ENCODE results near the gene GAS6.

Gene GAS6

GRCh38 chr13:113818700-113819295 is 45.1 kb downstream of the GAS6 start:
- no peak for ATAC-seq

GRCh38 chr13:113817860-113818691 is 45.8 kb downstream of the GAS6 start:
- ATAC-seq: no peak

- ATAC-seq: peak; percentile 75 to 87
Measured at GRCh38 chr13:113816946-113817859, 46.7 kb downstream of the GAS6 start.

- ATAC-seq: no peak
Measured at GRCh38 chr13:113816254-113816929, 47.5 kb downstream of the GAS6 start.

DNA sequence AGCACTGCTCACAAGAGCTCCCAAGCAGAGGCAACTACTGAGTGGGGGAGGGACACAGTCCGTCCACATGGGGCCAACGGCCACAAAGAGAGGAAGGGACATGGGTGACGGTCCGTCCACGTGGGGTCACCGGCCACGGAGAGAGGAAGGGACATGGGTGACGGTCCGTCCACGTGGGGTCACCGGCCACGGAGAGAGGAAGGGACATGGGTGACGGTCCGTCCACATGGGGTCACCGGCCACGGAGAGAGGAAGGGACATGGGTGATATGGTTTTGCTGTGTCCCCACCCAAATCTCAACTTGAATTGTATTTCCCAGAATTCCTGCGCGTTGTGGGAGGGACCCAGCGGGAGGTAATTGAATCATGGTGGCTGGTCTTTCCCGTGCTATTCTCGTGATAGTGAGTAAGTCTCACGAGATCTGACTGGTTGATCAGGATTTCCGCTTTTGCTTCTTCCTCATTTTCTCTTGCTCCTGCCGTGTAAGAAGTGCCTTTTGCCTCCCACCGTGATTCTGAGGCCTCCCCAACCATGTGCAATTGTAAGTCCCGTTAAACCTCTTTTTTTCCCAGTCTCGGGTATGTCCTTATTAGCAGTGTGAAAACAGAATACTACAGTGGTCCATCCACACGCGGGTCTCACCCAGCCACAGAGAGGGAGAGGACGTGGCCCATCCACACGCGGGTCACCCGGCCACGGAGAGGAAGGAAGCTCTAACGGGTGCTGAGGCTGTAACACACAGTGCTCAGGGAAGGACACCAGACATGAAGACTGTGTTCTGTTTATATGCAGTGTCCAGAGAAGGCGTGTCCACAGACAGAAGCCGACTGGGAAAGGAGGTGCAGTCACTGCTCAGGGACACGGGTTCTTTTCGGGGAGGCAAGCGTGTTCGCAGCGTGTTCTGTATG is 48.5 kb downstream of the GAS6 start:
- ATAC-seq: no peak

- no peak for ATAC-seq
Measured at GRCh38 chr13:113814435-113814821, 49.4 kb downstream of the GAS6 start.

DNA sequence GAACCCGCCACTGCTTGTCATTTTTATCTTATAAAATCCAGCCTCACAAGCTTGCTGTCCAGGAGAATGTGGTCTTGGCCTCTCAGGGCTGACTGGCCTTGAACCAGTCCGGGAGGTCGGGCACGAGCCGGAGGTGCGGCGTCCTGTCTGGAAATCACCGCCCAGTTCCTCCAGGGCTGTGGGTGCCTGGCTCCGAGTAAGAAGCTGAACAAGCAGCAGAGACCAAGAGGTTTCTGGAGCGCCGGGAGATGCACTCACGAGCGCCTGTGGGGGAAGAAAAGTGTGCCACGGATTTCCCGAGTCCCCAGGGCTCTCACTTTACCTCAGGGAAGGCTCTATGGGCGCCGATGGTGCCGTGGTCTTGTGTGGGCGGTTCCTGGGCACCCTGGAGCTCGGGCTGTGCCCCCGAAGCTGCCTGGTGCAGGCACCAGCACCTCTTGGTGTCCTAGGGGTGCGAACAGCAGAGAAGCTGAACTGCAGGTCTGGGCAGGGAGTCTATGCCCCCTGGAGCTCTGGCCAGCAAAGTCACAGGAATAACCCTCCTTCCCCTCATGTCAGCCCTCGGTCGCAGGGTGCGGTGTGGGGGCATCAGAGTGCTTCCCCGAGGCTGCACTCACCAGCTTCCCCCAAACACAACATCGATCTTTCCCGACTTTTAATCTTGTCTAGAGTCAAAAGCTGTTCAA is 50.0 kb downstream of the GAS6 start:
- ATAC-seq: no peak

- ATAC-seq: no peak
Measured at GRCh38 chr13:113813070-113813748, 50.7 kb downstream of the GAS6 start.

- ATAC-seq: no peak
Measured at GRCh38 chr13:113812178-113813040, 51.5 kb downstream of the GAS6 start.

DNA sequence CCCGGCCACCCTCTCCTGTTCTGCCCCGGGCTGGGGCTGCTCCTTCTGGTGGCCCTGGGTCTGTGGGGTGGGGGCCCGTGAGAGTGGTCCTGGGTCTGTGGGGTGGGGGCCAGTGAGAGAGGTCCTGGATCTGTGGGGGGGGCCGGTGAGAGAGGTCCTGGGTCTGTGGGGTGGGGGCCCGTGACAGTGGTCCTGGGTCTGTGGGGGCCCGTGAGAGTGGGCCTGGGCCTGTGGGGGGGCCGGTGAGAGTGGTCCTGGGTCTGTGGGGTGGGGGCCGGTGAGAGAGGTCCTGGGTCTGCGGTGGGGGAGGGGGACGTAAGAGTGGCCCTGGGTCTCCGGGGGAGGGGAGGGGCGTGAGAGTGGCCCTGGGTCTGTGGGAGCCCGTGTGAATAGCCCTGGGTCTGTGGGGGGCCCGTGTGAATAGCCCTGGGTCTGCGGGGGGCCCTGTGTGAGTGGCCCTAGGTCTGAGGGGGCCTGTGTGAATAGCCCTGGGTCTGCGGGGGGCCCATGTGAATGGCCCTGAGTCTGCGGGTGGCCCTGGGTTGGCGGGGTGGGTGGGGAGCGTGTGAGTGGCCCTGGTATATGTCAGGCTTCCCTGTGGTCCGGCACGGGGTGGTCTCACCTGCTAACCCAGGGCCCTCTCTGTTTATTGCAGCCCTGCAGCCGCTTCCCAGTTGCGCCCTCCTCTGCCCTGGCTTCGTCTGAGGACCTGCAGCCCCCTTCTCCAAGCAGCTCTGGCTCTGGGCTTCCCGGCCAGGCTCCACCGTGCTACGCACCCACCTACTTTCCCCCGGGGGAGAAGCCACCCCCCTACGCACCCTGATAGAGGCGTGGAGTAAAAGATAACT is 52.6 kb downstream of the GAS6 start:
- ATAC-seq: no peak

GRCh38 chr13:113810640-113811039 is 53.2 kb downstream of the GAS6 start:
- ATAC-seq: no peak

DNA sequence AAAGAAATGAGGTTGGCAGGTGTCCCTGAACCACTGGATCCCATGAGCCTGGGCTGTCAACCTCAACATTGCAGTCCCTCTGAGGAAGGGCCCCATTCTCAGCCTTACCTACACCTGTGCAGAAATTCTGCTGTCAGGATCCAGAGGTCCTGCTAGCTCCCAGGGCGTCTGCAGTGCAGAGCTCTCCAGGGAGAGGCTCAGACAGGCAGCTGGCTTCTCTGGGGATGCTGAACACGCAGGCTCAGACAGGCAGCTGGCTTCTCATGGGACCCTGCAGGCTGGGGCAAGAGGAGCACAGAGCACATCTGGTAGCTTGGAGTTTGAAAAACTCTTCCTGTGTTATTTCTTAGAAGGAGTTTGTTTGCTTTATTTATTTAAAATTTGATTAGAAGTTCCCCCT is 53.9 kb downstream of the GAS6 start:
- ATAC-seq: no peak

GRCh38 chr13:113808058-113808834 is 55.6 kb downstream of the GAS6 start:
- no peak for ATAC-seq

GRCh38 chr13:113806526-113806925 is 57.4 kb downstream of the GAS6 start:
- no peak for ATAC-seq

DNA sequence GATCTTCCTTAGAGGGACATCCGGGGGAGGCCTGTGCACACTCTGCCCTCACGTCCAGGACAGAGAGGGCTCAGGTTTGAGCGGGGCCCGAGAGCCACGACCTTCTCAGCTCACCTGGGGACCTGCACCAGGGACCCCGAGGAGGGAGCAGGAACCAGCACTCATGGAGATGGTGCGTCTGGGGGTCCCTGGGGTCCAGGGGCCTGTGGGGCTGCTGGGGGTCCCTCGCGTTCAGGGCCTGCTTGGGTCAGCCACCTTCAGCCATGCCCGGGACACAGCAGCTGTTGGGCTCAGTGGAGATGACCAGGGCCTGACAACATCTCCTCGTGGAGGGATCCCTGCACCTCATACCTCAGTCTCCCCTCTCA is 57.8 kb downstream of the GAS6 start:
- no peak for ATAC-seq

DNA sequence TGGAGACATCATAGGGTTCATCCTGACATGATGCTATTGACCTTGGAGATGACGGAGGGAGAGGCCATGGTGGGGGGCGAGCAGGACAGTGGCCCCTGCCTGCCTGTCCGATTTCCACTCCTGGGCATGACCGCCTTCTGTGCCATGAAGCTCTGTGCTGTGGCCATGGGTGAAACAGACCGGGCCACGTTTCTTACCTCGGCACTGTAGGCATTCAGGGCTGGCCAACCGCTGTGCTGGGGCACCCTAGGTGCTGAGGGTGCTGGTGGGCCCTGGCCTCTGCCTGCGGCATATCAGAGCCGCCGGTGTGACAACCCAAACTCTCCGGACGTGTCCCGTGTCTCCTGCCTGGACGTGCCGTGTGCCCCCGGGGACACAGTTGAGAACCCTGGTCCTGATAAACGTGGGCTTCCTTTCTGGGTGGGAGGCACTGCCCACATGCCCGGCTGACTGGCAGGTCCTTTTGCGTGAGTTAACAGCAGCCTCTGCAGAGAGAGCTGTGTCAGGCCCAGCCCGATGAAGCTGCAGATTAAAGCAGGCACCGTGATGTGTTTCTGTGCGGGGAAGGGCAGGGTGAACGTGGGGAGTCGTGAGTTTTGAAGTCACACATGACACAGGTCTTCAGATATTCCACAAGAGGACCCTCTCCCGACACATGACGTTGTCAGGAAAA is 58.3 kb downstream of the GAS6 start:
- ATAC-seq: no peak
